ENCODE data around the gene IMP4. TPM values are rescaled to one million over a fixed set of nuclear protein-coding genes. Genes with fewer than 3 reads are reported as not detected.

Gene IMP4
- total and polyA plus RNA-seq, 2 of the 4 experiments (the other 2 are of a cell fraction): 154 to 169 TPM

GRCh38 chr2:130391872-130392670 lies 49.4 kb downstream of the IMP4 start:
- Histone ChIP-seq H4K8ac (ENCODE audit: low read depth in 2 of 2, low read length in 2 of 2) (peak overlapping the region; percentile 81 to 95; a peak in 2 of 4 replicates), H3K9ac (ENCODE audit: low read depth, low read length) (peak overlapping the region; percentile 72), H3K27ac (ENCODE audit: insufficient read depth, low read length) (peak overlapping the region; percentile 80), H2BK120ac (ENCODE audit: low read depth, low read length) (no peak overlapping the region), H3K4ac (ENCODE audit: low read depth, low read length) (peak overlapping the region; percentile 50; the same call in 1 of the 2 replicates), H2BK15ac (ENCODE audit: low read depth, low read length) (no peak overlapping the region; the same call in 2 of the 3 replicates), H2AK5ac (ENCODE audit: low read depth, low read length) (no peak overlapping the region), H3K4me1 (ENCODE audit: control insufficient read depth, insufficient read depth, low read length) (peaks cover 11% of the 10 kb centered on the region), H3K14ac (replicated peaks; ENCODE audit: low read depth, low read length) (peak overlapping the region; percentile 68; the same call in 1 of the 2 replicates), H2BK20ac (ENCODE audit: low read depth, low read length) (no peak overlapping the region), H3K23ac (ENCODE audit: low read depth, low read length) (no peak overlapping the region), H3K36me3 (ENCODE audit: control insufficient read depth, insufficient read depth, low read length) (no peaks in the 10 kb centered on the region), H3K18ac (ENCODE audit: low read depth, low read length) (peak overlapping the region; percentile 47; the same call in 1 of the 2 replicates), H3K4me3 (ENCODE audit: insufficient read depth, low read depth, low read length) (peak overlapping the region; percentile 61), H3K79me1 (ENCODE audit: low read depth in 1 of 2, low read length in 2 of 2) (peaks cover 0 to 7% of the 10 kb centered on the region in 2 experiments; a peak in 2 of 4 replicates), H3K9me1 (ENCODE audit: insufficient read depth, low read length) (no peaks in the 10 kb centered on the region; the same call in 1 of the 2 replicates), H4K20me1 (ENCODE audit: insufficient read depth, low read length) (no peaks in the 10 kb centered on the region), H4K5ac (ENCODE audit: low read depth, low read length) (peak overlapping the region; percentile 70; the same call in 1 of the 2 replicates), H3K56ac (ENCODE audit: extremely low read depth, insufficient read depth, low read length) (no peak overlapping the region), H3K9me3 (ENCODE audit: control insufficient read depth, insufficient read depth, low read length) (no peaks in the 10 kb centered on the region), H2BK5ac (ENCODE audit: low read depth, low read length, poor library complexity, severe bottlenecking) (peak overlapping the region; percentile 49), H3K27me3 (ENCODE audit: control insufficient read depth, insufficient read depth, low read length) (no peaks in the 10 kb centered on the region), H2AFZ (replicated peaks; ENCODE audit: low read length, poor library complexity) (peak overlapping the region; percentile 95), H4K91ac (ENCODE audit: insufficient read depth, low read depth, low read length) (peak overlapping the region; percentile 61; the same call in 1 of the 2 replicates), H3K4me2 (ENCODE audit: low read depth, low read length) (peak overlapping the region; percentile 72), H2AK9ac (replicated peaks; ENCODE audit: low read depth, low read length, poor library complexity) (peak overlapping the region; percentile 5)
- peak; percentile 45 for DNase-seq
- 0% methylated on average over 3 of the region's 17 CpGs; no CpG with 5 or more reads in 1 of the 2 experiments for WGBS, 2 experiments (ENCODE audit: extremely low coverage in 2 of 2, insufficient read length in 1 of 2)
- in situ Hi-C loops (cut with MboI; ENCODE audit: low sequenced_read_pairs) (no loop called here), dilution Hi-C loops (cut with HindIII; ENCODE audit: low sequenced_read_pairs, unreplicated experiment) (no loop called here), intact Hi-C loops (cut with micrococcal nuclease) (loop anchor here (1.0 to 2.0 kb wide), 2 partner anchors 19 to 50 kb away; partner anchors contain the start of gene IMP4)
- no TSS peak for BruUV-seq (replicated peaks)
- CTCF ChIA-PET: no interaction called here
- POLR2A ChIA-PET (ENCODE audit: unreplicated experiment): no interaction called here
- no peak for TF ChIP-seq MAZ (IDR thresholded peaks at IDR 0.05; ENCODE audit: borderline replicate concordance, low read depth, low read length)
- no peak for TF ChIP-seq ELK1 (IDR thresholded peaks at IDR 0.05; ENCODE audit: borderline replicate concordance, low read depth, low read length)
- no peak for TF ChIP-seq RCOR1 (IDR thresholded peaks at IDR 0.05; ENCODE audit: insufficient replicate concordance, low read length)
- no peak for TF ChIP-seq RAD21 (IDR thresholded peaks at IDR 0.05; ENCODE audit: low read length)
- TF ChIP-seq CEBPB (IDR thresholded peaks at IDR 0.05; ENCODE audit: low read depth, low read length): peak; percentile 21; the same call in 1 of the 2 replicates
- no peak for TF ChIP-seq SMC3 (IDR thresholded peaks at IDR 0.05; ENCODE audit: low read depth, low read length)
- ATAC-seq (ENCODE audit: low read depth): peak; percentile 60
